ENCODE measurements around the gene PNPLA7. TPM values are rescaled to one million over a fixed set of nuclear protein-coding genes. Genes with fewer than 3 reads are reported as not detected.

The PNPLA7 gene
- total and polyA plus RNA-seq, 10 of the 15 experiments (the other 5 are each of a cell fraction or from before 2014, with no cell fraction given): 0.04 to 0.85 (median 0.19) TPM; not detected in 1

DNA sequence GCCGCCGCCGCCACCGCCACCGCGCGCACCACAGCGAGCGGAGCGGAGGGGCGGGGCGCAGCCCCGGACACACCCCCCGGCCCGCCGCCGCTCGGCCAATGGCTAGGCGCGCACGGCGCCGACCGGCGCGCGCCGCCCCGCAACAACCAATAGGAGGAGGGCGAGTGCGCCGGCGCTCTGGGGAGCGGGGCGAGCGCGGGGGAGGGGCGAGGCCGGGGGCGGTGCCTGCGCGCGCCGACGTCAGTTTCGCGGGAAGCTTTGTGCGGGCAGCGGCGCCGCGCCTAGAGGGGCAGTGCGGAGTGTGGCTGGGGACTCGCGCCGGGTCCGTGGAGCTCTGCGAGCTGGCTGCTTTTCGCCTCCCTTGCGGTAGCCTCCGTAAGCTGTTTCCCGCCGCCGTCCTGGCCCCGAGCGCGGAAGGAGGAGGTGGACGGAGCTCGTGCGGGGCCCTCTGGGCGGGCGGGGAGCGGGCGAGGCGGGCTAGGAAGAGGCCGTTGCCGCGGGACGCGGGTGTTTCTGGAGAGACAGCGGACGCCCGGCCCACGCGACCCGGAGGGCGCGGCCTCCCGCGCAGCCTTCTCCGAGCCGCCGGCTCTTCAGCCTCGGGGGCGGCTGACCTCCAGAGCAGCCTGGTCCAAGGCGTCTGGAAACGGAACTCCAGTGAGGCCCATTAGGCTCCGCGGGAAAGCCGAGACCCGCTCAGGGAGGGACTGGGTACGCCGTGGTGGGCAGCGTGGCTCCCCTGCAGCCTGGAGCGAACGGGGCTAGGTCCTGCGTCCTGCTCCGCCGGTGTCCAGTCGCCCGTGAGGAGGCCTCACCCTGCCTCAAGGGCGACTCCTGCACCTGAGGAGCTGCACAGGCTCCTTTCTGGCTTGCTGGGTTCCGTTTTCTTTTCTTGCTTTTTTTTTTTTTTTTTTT lies 40.5 kb upstream of the PNPLA7 start, which contains the start of gene ZMYND19 (continued):
- no peak for TF ChIP-seq CHD1 (IDR thresholded peaks at IDR 0.05; ENCODE audit: low read depth, low read length)
- TF ChIP-seq CREM (IDR thresholded peaks at IDR 0.05; ENCODE audit: low read depth): no peak; the same call in 1 of the 2 replicates
- TF ChIP-seq ZBED1 (IDR thresholded peaks at IDR 0.05; ENCODE audit: borderline replicate concordance): no peak
- TF ChIP-seq ZSCAN29 (IDR thresholded peaks at IDR 0.05): no peak
- TF ChIP-seq, protein P1, sequence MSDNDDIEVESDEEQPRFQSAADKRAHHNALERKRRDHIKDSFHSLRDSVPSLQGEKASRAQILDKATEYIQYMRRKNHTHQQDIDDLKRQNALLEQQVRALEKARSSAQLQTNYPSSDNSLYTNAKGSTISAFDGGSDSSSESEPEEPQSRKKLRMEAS (IDR thresholded peaks at IDR 0.05; ENCODE audit: low read depth, low read length): 0 out of 2 replicates have a peak, but pooled peaks have one; percentile 18
- TF ChIP-seq TCF12 (IDR thresholded peaks at IDR 0.05; ENCODE audit: low read depth, low read length): 0 out of 2 replicates have a peak, but pooled peaks have one; percentile 18
- no peak for TF ChIP-seq ASH2L (IDR thresholded peaks at IDR 0.05; ENCODE audit: borderline replicate concordance, low read depth)
- no peak for TF ChIP-seq ATF7 (IDR thresholded peaks at IDR 0.05; ENCODE audit: low read depth)
- TF ChIP-seq ESRRA (IDR thresholded peaks at IDR 0.05; ENCODE audit: low read length): no peak
- no peak for TF ChIP-seq NBN (IDR thresholded peaks at IDR 0.05)
- TF ChIP-seq RFX5 (IDR thresholded peaks at IDR 0.05; ENCODE audit: low read depth, low read length): peak; percentile 31; the same call in 1 of the 2 replicates
- TF ChIP-seq POLR2AphosphoS2 (IDR thresholded peaks at IDR 0.05; ENCODE audit: low read depth, low read length): no peak
- peak; percentile 60 for TF ChIP-seq LARP7 (IDR thresholded peaks at IDR 0.05)
- TF ChIP-seq SIN3A (IDR thresholded peaks at IDR 0.05; ENCODE audit: low read depth, low read length): peak; percentile 70; the same call in 1 of the 2 replicates
- TF ChIP-seq CHD2 (IDR thresholded peaks at IDR 0.05; ENCODE audit: borderline replicate concordance, low read depth, low read length): 0 out of 2 replicates have a peak, but pooled peaks have one; percentile 28
- no peak for TF ChIP-seq IKZF2 (IDR thresholded peaks at IDR 0.05)
- TF ChIP-seq DPF2 (IDR thresholded peaks at IDR 0.05): peak; percentile 50; the same call in 1 of the 2 replicates
- TF ChIP-seq EGR1 (IDR thresholded peaks at IDR 0.05; ENCODE audit: borderline replicate concordance in 1 of 2, low read depth in 2 of 2, low read length in 2 of 2): peak in 1 of 2 experiments; percentile 43; a peak in 1 of 3 replicates
- no peak for TF ChIP-seq PML (IDR thresholded peaks at IDR 0.05; ENCODE audit: low read length)
- no peak for TF ChIP-seq FOXK2 (IDR thresholded peaks at IDR 0.05)
- no peak for TF ChIP-seq RCOR1 (conservative IDR thresholded peaks at IDR 0.05; ENCODE audit: low read depth, low read length)
- no peak for TF ChIP-seq SREBF1 (IDR thresholded peaks at IDR 0.05; ENCODE audit: low read length)
- TF ChIP-seq CBX5 (IDR thresholded peaks at IDR 0.05; ENCODE audit: low read depth): no peak
- 0 out of 2 replicates have a peak, but pooled peaks have one; percentile 31 for TF ChIP-seq GATAD2B (conservative IDR thresholded peaks at IDR 0.05; ENCODE audit: low read depth)
- TF ChIP-seq, protein P2, sequence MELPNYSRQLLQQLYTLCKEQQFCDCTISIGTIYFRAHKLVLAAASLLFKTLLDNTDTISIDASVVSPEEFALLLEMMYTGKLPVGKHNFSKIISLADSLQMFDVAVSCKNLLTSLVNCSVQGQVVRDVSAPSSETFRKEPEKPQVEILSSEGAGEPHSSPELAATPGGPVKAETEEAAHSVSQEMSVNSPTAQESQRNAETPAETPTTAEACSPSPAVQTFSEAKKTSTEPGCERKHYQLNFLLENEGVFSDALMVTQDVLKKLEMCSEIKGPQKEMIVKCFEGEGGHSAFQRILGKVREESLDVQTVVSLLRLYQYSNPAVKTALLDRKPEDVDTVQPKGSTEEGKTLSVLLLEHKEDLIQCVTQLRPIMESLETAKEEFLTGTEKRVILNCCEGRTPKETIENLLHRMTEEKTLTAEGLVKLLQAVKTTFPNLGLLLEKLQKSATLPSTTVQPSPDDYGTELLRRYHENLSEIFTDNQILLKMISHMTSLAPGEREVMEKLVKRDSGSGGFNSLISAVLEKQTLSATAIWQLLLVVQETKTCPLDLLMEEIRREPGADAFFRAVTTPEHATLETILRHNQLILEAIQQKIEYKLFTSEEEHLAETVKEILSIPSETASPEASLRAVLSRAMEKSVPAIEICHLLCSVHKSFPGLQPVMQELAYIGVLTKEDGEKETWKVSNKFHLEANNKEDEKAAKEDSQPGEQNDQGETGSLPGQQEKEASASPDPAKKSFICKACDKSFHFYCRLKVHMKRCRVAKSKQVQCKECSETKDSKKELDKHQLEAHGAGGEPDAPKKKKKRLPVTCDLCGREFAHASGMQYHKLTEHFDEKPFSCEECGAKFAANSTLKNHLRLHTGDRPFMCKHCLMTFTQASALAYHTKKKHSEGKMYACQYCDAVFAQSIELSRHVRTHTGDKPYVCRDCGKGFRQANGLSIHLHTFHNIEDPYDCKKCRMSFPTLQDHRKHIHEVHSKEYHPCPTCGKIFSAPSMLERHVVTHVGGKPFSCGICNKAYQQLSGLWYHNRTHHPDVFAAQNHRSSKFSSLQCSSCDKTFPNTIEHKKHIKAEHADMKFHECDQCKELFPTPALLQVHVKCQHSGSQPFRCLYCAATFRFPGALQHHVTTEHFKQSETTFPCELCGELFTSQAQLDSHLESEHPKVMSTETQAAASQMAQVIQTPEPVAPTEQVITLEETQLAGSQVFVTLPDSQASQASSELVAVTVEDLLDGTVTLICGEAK (IDR thresholded peaks at IDR 0.05; ENCODE audit: borderline replicate concordance): no peak

Data from GM12878 (cell line).